HG03460 (cell line): ENCODE measurements around the gene NSUN2.
"Not testable (repeated sequence)": the region's sequence is repeated elsewhere in the genome, so short reads cannot be mapped to it uniquely, and the experiment has no call there.

Experiments used
- ATAC-seq: cut with Tn5 transposase; IDR thresholded peaks from one replicate; pipeline ENCODE4 v1.9.1; 2021; ENCODE audit not compliant: unreplicated experiment

NSUN2 gene

DNA sequence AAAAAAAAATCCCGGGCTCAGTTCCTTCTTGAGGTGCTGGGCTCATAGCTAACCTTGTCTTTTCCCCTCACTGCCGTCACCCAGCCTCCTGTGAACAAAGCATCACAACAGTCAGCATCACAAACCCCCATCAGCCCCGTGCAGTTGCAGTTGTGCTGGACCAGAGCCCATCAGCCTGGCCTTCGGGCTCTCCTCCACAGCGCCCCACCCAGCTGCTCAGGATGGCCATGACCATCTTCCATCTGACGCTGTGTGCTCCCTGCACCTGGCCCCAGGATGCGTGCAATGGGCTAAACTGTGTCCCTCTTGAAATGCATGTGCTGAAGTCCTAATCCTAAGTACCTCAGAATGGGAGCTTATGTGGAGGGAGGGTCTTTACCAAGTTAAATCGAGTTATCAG lies 48.1 kb downstream of the NSUN2 start:
- no peak for ATAC-seq

DNA sequence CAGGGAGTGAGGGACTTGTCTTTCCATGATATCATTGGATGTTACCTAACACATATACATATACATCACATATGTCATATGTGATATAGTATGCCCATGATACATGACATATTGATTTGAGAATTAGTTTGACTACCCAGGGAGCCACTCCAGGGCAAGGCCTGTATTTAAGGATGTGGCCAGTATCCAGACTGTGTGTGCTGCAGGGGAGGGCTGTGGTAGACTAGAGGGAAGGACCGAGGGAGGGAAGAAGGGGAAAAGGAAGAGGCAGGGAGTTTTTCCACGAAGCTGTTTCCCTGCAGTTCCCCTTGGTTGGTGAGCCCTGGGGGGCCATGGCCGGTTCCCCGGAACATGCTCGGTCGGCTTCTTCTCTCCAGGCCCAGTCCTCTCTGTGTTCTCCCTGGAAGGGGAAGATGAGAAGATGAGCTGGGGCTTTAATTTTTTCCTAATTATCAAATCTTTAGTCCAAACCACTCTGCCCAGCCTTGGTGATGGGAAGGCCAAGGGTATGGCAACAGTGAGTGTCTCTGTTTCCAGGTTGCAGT lies 48.7 kb downstream of the NSUN2 start:
- no peak for ATAC-seq

DNA sequence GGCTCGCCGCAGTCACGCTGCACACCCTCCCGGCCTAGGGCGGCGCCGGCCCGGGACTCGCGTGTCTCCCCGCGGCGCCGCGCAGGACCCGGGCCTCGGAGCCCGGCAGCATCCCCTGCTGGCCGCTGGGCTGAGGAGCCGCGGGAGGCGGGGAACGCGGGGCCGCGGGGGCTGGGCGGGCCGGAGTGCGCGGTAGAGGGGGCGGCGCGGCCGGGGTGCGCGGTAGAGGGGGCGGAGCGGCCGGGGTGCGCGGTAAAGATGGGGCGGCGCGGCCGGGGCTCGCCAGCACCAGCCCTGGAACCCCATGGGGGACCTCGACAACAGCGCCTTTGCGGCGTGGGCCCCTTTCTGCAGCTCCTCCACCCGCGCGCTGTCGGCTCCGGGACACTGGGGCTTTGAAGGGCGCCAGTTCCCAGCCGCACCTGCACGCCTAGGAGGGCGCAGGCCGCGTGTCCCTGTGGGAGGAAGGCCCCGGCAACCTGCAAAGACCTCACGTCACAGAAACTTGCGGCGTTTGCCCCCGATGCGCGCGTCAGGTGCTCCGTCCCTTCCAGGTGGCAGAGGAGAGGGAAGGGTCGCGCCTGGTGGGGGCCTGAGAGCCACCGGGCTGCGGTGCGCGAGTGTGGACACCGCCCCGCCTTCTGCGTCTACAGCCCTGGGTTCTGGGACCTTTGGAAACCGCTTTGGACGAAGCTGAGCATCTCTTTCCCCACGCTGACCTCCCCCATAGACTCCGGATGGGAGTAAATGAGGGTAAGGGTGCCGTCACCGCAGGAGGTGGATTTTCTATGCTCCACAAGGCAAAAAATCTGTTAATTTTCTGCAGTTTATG lies 49.6 kb downstream of the NSUN2 start:
- no peak for ATAC-seq

DNA sequence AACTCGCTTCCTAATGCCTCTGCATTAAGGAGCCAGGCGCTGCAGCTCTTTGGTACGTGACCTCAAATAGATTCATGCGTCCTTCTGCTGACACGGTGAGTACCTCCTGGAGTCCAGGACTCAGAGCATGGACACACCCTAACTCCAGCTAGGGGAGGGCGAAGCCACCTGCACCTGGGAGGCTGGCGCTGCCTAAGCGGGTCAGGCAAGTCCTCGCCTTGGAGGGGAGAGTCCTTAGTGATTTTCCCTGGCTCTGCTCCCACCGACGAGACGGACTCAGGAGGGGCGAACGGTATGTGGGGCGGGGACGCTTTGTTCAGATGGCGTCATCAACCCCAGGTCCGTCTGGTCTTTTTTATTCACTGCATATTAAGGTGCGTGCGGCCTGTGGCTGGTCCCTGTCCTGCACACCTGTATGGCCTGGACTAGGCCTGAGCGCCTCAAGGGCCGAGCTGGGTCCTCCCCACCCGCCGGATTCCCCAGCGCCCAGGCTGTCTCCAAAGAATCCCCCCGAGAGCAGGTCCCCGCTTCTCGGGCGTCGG lies 50.3 kb downstream of the NSUN2 start:
- no peak for ATAC-seq

DNA sequence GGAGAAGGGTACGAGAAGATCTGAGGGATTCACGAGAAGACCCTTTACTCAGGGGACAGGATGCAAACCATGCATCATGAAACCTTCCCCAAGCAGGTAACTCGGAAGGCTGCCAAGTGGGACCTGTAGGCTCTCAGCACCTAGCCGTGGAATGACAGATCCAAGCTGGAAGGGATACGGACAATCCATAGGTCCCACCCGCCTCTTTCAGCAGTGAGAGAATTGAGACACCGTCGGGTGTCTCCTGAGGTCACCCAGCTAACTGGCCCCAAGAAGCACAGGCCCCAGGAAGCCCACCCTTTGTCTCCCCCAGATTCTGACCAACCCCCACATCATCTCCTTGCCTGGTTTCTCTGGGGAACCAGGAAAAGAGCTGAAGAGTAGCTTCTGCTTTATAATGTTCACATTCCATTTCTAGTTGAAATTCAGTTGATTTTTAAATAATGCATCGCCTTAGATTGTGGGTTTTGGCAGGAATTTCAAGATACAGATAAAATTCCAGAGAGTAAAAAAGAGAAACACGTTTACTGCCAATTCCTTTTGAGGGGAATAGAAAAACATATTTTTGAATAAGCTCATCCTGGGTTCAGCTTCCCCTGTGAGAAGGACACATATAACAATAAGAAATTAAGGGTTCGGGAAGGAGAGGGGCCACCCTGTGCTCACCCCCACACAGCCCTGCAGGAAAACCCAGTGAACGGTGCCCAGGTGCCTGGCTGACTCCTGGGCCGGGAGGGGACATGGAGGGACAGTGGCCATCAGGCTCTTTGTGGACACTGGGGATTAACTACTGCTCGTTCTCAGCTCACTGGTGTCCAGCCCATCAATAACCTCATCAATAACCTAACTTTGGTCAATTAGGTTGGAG lies 51.1 kb downstream of the NSUN2 start:
- ATAC-seq, result no peak

DNA sequence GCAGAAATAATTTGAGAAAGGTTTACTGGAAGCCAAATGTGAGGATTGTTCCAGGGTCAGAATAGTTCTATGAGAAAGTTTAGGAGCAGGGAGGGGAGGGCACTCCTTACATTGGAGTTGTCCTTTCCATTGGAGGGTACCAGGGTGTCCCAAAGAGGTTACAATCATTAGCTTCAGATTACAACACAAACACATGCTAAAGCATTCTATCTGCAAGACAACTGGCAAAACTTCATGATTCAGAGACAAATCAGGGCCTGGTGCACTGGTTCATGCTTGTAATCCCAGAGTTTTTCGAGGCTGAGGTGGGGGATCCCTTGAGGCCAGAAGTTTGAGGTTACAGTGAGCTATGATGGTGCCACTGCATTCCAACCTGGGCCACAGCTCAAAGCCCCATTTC lies 51.8 kb downstream of the NSUN2 start:
- ATAC-seq, result no peak

DNA sequence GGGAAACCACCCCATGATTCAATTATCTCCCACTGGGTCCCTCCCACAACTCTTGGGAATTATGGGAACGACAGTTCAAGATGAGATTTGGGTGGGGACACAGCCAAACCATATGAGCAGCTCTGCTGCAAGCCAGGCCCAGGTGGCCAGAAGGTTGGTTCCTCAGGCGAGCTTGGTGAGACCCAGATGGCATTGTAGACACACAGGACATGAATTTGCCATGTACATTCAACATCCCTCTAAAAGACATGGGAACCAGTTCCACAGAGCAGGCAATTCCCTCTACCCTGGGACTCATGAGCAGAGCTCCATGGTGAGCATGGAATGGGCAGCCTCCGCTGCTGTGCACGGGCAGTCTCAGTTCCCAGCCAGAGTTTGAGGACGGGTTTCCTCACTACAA lies 53.3 kb downstream of the NSUN2 start:
- no peak for ATAC-seq

DNA sequence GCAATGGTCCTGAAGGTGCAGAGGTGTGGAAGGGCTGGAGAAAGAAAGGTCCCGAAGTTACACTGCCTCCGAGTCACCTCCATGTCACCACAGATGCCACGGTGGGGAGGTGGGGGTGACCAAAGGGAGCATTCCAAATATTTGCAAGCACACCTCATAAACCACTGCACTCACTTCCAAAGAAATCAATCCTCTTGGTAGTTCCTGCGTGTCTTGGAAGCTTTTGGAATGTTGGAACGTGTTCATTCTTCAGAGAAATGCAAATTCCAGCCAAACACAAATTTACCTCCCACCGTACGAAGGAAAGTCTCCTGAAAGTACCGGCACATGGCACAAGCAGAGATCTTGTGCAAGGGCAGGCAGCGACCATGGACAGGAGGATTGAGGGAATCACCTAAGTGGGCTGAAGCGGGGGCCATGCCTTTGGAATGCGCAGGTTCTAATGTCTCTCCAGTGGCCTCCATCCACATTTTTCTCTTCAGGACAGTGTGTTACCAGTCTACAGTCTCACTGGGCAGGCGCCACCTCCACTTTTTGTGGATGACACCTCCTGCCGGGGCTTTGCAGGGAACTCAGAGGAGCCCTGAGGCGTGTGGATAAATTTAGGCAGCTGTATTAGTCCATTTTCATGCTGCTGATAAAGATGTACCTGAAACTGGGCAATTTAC lies 54.0 kb downstream of the NSUN2 start:
- ATAC-seq, result no peak

DNA sequence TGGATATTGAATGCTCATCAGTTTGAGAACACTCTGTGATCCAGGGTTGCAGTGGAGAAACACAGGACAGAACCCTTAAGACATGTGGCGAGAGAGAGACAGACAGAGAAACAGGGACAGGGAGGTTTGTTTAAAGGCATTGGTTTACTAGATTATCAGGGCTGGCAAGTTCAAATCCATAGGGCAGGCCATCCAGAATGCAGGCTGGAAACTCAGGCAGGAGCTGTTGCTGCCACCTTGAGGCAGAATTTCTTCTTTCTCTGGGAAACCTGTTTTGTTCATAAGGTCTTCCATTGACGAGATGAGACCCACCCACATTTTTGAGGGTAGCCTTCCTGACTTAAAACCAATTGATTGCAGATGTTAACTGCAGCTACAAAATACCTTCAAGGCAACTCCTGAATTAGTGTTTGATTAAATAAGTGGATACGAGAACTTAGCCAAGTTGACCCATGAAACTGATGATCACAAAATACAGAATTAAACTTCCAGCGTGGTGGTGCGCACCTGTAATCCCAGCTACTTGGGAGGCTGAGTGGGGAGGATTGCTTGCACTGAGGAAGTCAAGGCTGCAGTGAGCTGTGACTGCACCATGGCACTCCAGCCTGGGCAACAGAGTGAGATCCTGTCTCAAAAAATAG lies 55.9 kb downstream of the NSUN2 start:
- no peak for ATAC-seq

DNA sequence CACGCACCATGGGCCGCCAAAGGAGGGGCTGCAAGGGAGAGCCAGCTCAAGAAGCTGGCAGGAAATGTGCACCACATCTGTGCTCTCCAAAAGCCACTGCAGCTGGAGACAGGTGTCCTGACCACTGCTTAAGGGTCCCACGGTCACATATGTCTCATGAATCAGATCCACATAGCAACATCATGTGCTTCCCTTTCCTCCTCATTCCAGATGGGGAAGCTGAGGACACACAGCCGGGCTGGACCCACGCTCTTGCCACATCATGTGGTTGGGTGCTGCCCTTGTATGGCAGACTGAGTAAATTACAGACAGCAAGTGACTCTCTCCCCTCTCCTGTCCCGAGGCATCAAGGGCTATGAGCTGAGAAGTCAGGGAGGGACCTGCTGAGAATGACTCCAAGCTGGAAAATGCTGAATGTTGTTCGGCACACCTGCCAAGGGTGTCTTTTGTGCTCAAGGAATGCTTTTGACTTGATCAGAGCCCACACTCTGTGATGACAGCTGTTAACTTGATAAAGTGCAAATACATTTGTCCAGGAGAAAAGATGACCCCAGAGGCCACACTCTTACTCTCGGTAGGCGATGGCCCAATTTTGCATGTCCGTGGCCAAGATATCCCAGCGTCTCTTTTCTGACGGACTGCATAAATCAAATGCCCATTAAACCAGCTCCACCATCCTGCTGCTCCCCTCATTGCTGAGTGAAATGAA lies 58.2 kb downstream of the NSUN2 start:
- ATAC-seq, result no peak

DNA sequence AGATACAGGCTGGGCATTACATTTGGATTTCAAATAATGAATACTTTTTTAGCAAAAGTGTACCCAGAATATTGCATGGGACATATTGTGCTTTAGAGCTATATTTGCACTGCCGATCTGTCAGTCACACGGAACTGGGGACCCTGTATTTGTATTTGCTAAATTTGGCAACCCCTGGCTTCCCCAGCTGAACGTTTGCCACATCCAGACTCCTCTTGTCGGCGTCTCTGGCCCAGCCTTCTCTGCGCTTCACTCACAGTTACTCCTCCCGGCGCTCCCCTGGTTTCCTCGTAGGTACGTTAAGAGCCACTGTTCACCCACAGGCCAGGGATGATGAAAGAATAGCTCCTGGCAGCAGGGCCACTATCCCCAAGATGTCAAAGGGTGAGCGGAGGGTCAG lies 58.7 kb downstream of the NSUN2 start:
- ATAC-seq, result no peak

DNA sequence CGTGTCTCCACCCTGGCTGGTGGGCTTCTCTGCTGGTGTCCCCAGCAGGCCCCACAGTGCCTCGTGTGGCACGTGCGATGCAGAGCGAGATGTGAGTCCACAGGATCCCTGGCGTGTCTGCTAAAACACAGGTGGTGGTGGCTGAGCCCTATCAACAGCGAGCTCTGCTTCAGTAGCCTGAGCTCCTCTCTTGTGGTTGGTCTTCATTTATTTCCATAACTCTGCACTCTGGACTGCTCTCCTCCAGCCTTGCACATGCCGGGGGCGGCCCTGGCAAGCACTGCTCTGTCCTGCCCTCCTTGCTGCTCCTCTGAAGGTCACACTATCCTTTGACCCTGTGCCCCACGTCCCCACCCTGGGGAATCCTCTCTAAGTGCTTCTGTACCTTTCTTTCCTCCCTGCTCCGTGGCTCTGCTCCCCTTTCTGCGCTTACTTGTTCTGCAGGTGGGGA lies 59.2 kb downstream of the NSUN2 start:
- no peak for ATAC-seq

DNA sequence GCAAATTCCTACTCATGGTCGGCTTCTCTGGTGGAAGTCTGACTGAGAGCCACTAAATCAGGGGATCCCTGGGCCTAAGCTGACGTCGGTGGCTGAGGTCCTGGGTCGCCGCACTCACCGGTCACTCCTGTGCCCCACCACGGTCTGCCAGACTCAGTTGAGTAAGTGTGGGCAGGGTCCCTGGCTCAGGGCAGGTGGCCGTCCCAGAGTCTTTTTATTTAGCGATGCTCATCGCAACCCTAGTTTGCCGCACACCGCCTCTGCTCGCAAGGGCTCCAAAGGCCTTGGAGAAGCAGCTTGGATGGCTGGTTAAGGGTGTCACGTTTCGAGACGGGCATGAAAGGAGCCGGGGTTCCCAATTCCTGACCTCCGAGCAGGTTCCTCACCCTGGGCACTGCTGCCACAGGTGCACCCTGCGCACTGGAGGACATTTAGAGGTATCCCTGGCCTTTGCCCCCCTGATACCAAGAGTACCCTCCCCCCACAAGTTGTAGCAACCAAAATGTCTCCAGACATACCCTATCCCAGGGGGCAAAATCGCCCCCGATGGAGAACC lies 59.9 kb downstream of the NSUN2 start:
- no peak for ATAC-seq

DNA sequence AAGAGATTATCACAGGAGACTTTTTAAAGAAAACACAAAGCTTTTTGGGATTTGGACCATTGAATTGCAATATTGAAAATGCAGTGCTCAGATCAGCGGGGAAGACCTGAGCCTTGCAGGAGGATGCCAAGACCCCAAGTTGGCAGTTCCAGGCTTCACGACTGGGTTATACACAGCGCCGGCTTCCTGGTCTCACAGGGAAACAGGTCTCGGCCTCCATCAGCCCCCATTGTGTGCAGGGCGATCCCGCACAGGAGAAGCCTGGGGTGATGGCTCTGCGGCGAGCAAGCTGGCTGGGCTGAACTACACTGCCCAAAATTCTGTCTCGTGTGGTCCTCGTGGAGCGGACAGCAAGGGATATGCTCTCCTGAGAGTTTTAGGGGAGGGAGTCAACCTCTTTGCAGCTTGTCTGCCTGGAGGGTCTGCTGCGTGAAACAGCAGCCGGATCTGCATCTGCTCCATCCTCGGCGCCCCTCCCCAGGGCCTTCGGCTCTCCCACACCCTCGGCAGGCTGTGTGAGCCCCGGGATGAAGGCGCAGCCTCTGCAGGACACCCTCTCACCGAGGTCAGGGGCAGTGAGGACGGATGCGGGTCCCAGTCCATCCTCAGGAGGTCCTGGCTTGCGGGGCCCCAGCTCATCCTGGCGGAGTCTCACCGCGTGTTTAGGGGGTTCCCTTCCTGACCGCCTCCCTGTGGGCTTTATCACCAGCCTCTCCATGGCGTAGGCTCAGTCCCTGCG lies 60.6 kb downstream of the NSUN2 start:
- no peak for ATAC-seq

DNA sequence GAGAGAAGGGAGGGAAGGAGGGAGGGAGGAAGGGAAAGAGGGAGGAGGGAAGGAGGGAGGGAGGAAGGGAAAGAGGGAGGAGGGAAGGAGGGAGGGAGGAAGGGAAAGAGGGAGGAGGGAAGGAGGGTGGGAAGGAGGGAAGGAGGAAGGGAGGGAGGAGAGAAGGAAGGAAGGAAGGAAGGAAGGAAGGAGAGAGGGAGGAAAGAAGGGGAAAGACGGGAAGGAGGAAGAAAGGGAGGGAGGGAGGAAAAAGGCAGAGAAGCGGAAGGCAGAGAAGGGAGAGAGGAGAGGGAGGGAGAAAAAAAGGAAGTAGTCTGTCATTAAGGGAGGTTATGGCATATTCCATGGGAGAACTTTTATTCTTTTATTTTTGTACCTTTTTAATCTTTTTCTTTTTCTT lies 61.2 kb downstream of the NSUN2 start:
- not testable (repeated sequence) for ATAC-seq

DNA sequence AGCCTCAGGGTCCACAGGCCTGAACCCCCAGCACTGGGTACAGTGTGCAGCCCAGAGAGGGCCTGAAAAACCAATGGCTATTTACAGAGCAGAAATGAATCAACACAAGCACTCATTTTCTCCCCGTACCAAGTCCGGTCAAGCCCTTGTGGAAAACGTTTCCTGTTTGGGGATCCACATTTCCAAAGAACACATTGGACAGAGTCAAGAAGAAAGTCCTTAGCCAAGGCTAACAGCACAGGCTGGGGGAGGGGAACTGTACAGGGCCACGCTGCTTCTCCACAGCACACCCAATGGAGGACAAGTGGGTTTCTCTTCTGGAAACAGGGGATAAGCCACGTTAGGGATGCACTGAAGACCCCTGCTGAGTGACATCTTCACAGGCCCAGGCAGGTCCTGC lies 62.3 kb downstream of the NSUN2 start:
- no peak for ATAC-seq

DNA sequence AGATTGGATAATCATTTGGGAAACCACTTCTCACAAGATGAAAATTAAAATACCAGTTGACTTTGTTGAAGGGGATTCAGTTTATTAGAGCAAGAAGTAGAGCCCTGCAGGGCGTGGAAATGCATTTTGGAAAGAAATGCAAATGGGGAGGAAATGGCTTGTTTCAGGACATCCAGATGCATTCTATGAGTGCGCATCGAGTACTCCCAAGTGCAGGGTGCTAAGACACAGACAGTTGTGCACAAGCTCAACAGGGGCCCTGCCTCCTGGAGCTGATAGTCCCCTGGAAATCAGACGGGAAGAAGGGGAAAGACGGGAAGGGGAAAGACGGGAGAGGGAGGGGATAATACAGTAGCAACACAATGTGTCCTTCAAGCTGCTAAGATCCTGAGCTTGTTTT lies 64.0 kb downstream of the NSUN2 start:
- no peak for ATAC-seq

DNA sequence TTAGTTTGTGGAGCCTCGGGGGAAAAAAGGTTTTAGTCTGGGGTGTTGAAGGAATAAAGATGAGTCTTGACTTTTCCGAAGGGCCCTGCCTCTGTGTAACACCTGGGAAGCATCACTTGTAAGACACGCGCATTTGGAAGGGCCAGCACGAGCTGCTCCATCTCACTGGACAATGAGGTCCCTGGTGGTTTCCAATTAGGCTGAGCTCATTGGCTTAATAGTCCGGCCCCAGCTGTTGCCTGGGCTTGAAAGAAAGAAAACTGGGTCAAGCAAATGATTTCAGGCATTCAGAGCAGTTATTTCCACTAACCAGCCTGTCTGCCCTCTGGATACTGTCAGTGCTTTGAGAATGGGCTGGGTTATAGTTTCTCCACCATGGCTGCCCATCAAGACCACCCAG lies 64.5 kb downstream of the NSUN2 start:
- no peak for ATAC-seq

DNA sequence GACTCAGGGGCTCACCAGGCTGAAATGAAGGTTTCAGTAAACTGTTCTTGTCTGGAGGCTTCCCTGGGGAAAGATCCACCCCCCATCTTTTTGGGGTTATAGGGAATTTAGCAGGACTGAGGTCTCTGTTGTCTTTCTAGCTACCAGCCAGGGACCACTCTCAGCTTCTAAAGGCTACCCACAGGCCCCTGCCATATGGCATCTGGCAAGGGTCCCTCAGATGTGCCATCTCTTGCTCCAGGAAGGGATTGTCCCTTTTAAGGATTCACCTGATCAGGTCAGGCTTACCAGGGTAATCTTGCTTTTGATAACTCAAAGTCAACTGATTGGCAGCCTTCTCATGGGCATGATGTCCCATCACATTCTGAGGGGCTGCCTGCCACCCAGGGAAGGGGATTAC lies 65.0 kb downstream of the NSUN2 start:
- ATAC-seq, result no peak
